GM04504 (cell line): ENCODE results near the gene CDH8.

Source experiments
- DNase-seq: peaks from one replicate; pipeline ENCODE4 v3.0.0-alpha.2; 2012; ENCODE audit warnings: low read depth

Gene CDH8

GRCh38 chr16:61611847-61612491, 424.3 kb downstream of the CDH8 start:
- DNase-seq = no peak

- no peak for DNase-seq
Measured at GRCh38 chr16:61606581-61606980, 429.7 kb downstream of the CDH8 start.
